Activated CD4-positive, alpha-beta T cell treated with anti-CD3 and anti-CD28 coated beads for 4 hours (primary cell): ENCODE results near the gene OR8J1.
"Not testable (repeated sequence)": the region's sequence is repeated elsewhere in the genome, so short reads cannot be mapped to it uniquely, and the experiment has no call there.

ENCODE experiments used
- DNase-seq, 2 donors: peaks; one replicate each; pipeline ENCODE4 v3.0.0-alpha.2; 2020

The OR8J1 gene

GRCh38 chr11:56353991-56354390 is at the start of gene OR8J1:
Gene OR8J1, plus strand, starts transcription at chr11:56354291. Its CDS starts 5,956 bp downstream, at chr11:56360247.
- no peak for DNase-seq

- no peak for DNase-seq
These were observed 46.3 kb upstream of the OR8J1 start for GRCh38 chr11:56307836-56308235.

GRCh38 chr11:56314844-56315243 is 39.2 kb upstream of the OR8J1 start, which contains the start of gene OR8K3:
Gene OR8K3, plus strand, starts transcription at chr11:56315144. Its CDS starts 3,163 bp downstream, at chr11:56318307.
- DNase-seq = no peak

- DNase-seq = no peak
These were observed 22.1 kb upstream of the OR8J1 start for GRCh38 chr11:56331861-56332491.

GRCh38 chr11:56333156-56333555 is 20.9 kb upstream of the OR8J1 start:
- DNase-seq = no peak

GRCh38 chr11:56340289-56340688 is 13.8 kb upstream of the OR8J1 start:
- no peak for DNase-seq

- DNase-seq = no peak
These were observed 8.4 kb upstream of the OR8J1 start, which contains the start of gene OR8K1 for GRCh38 chr11:56345739-56346138. Gene OR8K1, plus strand, starts transcription at chr11:56346039. Its CDS starts 0 bp downstream, at chr11:56346039.

GRCh38 chr11:56375324-56375723 is 21.2 kb downstream of the OR8J1 start, which contains the start of gene OR8U1:
Gene OR8U1, plus strand, starts transcription at chr11:56375624. Its CDS starts 0 bp downstream, at chr11:56375624.
- no peak for DNase-seq

GRCh38 chr11:56380120-56380519 is 26.0 kb downstream of the OR8J1 start:
- DNase-seq = no peak

- no peak for DNase-seq
These were observed 40.3 kb downstream of the OR8J1 start for GRCh38 chr11:56394381-56394780.

GRCh38 chr11:56396047-56396446 is 42.0 kb downstream of the OR8J1 start:
- DNase-seq = no peak

- not testable (repeated sequence) for DNase-seq
These were observed 47.9 kb downstream of the OR8J1 start for GRCh38 chr11:56401858-56402461.

- no peak for DNase-seq
These were observed 50.3 kb downstream of the OR8J1 start for GRCh38 chr11:56404393-56404792.

GRCh38 chr11:56410801-56411200 is 56.7 kb downstream of the OR8J1 start:
- no peak for DNase-seq
